22Rv1 (cell line): ENCODE results near the gene ZBTB4.

Source experiments
- CTCF ChIP-seq: fragments of 450-650 bp; IDR thresholded peaks from 2 replicates; pipeline ENCODE4 v1.5.1; 2017; ENCODE audit warnings: mild to moderate bottlenecking
- ZFX ChIP-seq: fragments of 450-650 bp; IDR thresholded peaks from 2 replicates; pipeline ENCODE4 v1.6.1; 2017; ENCODE audit warnings: antibody characterized with exemption, borderline replicate concordance

GRCh38 chr17:7468290-7468689, 11.1 kb downstream of the ZBTB4 start:
- TF ChIP-seq CTCF, result no peak
- no peak for TF ChIP-seq ZFX
